HG03442 (cell line): ENCODE data around the gene ALCAM.
A peak's percentile ranks its signal among the peaks of the same experiment; 100 is the strongest.

Source experiments
- ATAC-seq: cut with Tn5 transposase; IDR thresholded peaks from one replicate; pipeline ENCODE4 v1.9.1; 2021; ENCODE audit warnings: mild to moderate bottlenecking, moderate library complexity; ENCODE audit not compliant: unreplicated experiment

ALCAM gene

GRCh38 chr3:105366326-105367062, at the start of gene ALCAM:
TSS of gene ALCAM (plus strand) at chr3:105366909.
- peak; percentile 60 for ATAC-seq

- no peak for ATAC-seq
These were observed 48.9 kb upstream of the ALCAM start for GRCh38 chr3:105317841-105318240.

GRCh38 chr3:105322570-105323273, 44.0 kb upstream of the ALCAM start:
- ATAC-seq: peak; percentile 93

- no peak for ATAC-seq
These were observed 43.5 kb upstream of the ALCAM start for GRCh38 chr3:105323274-105323599.

- ATAC-seq: no peak
These were observed 41.8 kb upstream of the ALCAM start for GRCh38 chr3:105324951-105325350.

GRCh38 chr3:105327662-105328337, 38.9 kb upstream of the ALCAM start:
- no peak for ATAC-seq

- ATAC-seq: no peak
These were observed 38.4 kb upstream of the ALCAM start for GRCh38 chr3:105328338-105328730.

- ATAC-seq: no peak
These were observed 33.7 kb upstream of the ALCAM start for GRCh38 chr3:105332961-105333360.

GRCh38 chr3:105334138-105334882, 32.4 kb upstream of the ALCAM start:
- peak; percentile 83 for ATAC-seq

- ATAC-seq: no peak
These were observed 26.8 kb upstream of the ALCAM start for GRCh38 chr3:105339946-105340345.

- ATAC-seq: no peak
These were observed 22.7 kb upstream of the ALCAM start for GRCh38 chr3:105343991-105344390.

GRCh38 chr3:105345156-105345555, 21.6 kb upstream of the ALCAM start:
- ATAC-seq: no peak

- peak; percentile 96 for ATAC-seq
These were observed 18.9 kb upstream of the ALCAM start for GRCh38 chr3:105347625-105348302.

- no peak for ATAC-seq
These were observed 18.4 kb upstream of the ALCAM start for GRCh38 chr3:105348307-105348706.

GRCh38 chr3:105349684-105350387, 16.9 kb upstream of the ALCAM start:
- no peak for ATAC-seq

- no peak for ATAC-seq
These were observed 14.9 kb upstream of the ALCAM start for GRCh38 chr3:105351821-105352220.

GRCh38 chr3:105352976-105353375, 13.7 kb upstream of the ALCAM start:
- ATAC-seq: no peak

- peak; percentile 34 for ATAC-seq
These were observed 13.1 kb upstream of the ALCAM start for GRCh38 chr3:105353485-105354161.

- ATAC-seq: no peak
These were observed 12.3 kb upstream of the ALCAM start for GRCh38 chr3:105354429-105354828.
